Embryonic facial prominence (tissue), 1 donor: ENCODE measurements around the gene PTPRN2.

ENCODE experiments used
- DNase-seq: peaks from one replicate; pipeline ENCODE4 v3.0.0-alpha.2; 2016; ENCODE audit errors: extremely low spot score

PTPRN2 gene

GRCh38 chr7:158073845-158074840 is 513.5 kb downstream of the PTPRN2 start:
- no peak for DNase-seq

GRCh38 chr7:158072991-158073730 is 514.5 kb downstream of the PTPRN2 start:
- DNase-seq, result no peak

- DNase-seq, result no peak
These were observed 517.3 kb downstream of the PTPRN2 start for GRCh38 chr7:158070222-158070920.

- DNase-seq, result no peak
These were observed 518.8 kb downstream of the PTPRN2 start for GRCh38 chr7:158068853-158069252.

- no peak for DNase-seq
These were observed 519.6 kb downstream of the PTPRN2 start for GRCh38 chr7:158067931-158068482.

- DNase-seq, result no peak
These were observed 520.2 kb downstream of the PTPRN2 start for GRCh38 chr7:158067219-158067930.

- no peak for DNase-seq
These were observed 521.5 kb downstream of the PTPRN2 start for GRCh38 chr7:158066085-158066484.

GRCh38 chr7:158065340-158065739 is 522.3 kb downstream of the PTPRN2 start:
- DNase-seq, result no peak

- DNase-seq, result no peak
These were observed 523.0 kb downstream of the PTPRN2 start for GRCh38 chr7:158064631-158065030.

GRCh38 chr7:158063850-158064610 is 523.6 kb downstream of the PTPRN2 start:
- DNase-seq, result no peak

- DNase-seq, result no peak
These were observed 525.0 kb downstream of the PTPRN2 start for GRCh38 chr7:158062661-158063060.

- no peak for DNase-seq
These were observed 525.6 kb downstream of the PTPRN2 start for GRCh38 chr7:158061884-158062656.

- DNase-seq, result no peak
These were observed 526.5 kb downstream of the PTPRN2 start for GRCh38 chr7:158061026-158061630.

- DNase-seq, result no peak
These were observed 527.4 kb downstream of the PTPRN2 start for GRCh38 chr7:158060216-158060615.

- DNase-seq, result no peak
These were observed 530.2 kb downstream of the PTPRN2 start for GRCh38 chr7:158057446-158057845.

GRCh38 chr7:158056761-158057160 is 530.9 kb downstream of the PTPRN2 start:
- DNase-seq, result no peak

GRCh38 chr7:158055726-158056510 is 531.7 kb downstream of the PTPRN2 start:
- DNase-seq, result no peak

- DNase-seq, result no peak
These were observed 533.0 kb downstream of the PTPRN2 start for GRCh38 chr7:158054611-158055010.
